HG03342 (cell line): Measurements from ENCODE around the gene MACROH2A1.
A peak's percentile ranks its signal among the peaks of the same experiment; 100 is the strongest.

ENCODE experiments used
- ATAC-seq: cut with Tn5 transposase; IDR thresholded peaks from one replicate; pipeline ENCODE4 v1.9.1; 2021; ENCODE audit warnings: mild to moderate bottlenecking, moderate library complexity; ENCODE audit not compliant: unreplicated experiment

The MACROH2A1 gene

GRCh38 chr5:135320718-135321484 lies 78.1 kb downstream of the MACROH2A1 start:
- no peak for ATAC-seq

DNA sequence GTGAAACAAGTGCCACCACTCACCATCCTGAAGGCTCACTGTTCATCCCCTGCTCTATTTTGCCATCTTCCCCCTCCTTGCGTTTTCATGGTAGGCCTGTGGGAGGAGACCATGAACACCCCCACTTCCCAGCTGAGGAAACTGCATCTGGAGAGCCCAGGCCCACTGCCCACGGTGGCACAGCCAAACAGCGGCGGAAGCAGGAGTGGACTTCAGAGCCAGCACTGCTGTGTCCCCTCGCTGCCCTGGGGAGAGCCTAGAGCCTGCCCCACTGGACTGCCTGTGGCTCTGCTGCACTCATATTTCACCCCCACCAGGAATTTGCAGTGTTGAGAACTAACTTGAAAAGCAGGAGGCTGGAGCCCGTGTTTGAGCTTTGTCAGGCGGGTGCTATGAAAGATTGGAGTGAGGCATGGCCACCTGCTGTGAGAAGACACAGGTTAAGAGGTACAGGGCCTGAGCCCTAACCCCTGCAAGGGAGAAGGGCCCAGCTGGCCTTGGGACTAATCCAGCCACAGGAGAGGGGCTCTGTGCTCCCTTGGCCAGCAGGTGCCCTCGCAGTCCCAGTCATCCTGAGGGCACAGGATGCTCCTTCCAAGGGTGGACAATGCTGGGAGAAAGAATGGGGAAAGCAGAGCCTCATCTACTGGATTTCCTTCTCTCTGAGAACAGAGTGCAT lies 79.0 kb downstream of the MACROH2A1 start:
- no peak for ATAC-seq

- ATAC-seq = no peak
These were observed 79.6 kb downstream of the MACROH2A1 start for GRCh38 chr5:135319458-135319857.

DNA sequence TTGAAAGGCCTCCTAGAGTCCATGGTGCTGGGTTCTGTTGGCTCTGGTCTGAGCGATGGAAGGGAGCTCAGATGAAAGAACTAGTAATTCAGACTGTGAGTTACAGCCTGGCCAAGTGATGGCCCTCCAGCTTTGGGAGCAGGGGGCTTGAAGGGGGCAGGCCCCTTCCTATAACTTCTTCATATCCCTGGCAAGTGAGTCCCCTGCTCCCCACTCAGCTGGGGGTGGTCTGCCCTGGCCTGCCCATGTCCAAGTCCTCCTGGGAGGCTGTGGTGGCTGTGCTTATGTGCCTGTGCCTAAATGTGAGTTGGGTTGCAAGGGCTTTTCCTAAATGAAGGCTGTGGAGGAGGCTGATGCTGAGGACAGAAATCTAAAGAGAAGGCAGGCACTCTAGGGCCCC lies 80.1 kb downstream of the MACROH2A1 start:
- ATAC-seq = no peak

DNA sequence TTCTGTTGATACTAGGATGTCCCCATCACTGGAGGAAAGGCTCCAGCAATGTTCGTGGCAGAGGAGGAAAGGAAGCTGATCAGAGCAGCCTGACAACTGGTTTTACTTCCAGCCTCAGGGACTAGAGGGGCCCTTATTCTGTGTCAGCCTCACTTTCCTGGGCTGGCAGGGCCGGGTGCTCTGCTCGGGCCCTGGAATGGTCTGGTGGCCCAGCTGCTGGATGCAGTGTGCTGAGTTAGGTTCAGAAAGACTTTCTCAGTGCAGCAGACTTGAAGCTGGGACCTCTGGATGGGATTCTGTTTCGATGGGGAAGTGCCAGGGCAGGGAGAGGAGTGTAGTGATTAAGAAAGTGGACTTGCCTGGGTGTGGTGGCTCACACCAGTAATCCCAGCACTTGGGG lies 81.0 kb downstream of the MACROH2A1 start:
- ATAC-seq = no peak

DNA sequence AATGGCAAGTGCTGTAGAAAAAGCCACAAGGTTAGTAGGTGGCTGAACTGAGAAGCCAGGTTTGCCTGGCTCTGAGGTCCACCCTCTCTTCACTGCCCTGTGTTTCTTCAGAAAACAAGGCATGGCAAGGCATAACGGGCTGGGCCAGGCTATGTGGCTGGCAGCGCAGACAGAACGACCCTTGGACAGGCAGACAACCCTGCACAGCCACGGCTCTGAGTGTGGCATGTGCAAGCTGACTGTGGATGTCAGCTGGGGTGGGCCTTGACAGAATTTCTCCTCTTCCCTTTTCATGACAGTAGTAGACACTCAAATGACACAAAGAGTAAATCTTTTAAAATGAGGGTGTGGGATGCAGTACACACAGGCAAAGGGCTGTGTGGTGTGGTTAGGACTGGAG lies 81.7 kb downstream of the MACROH2A1 start:
- no peak for ATAC-seq

- no peak for ATAC-seq
These were observed 83.6 kb downstream of the MACROH2A1 start for GRCh38 chr5:135315386-135315785.

- ATAC-seq = peak; percentile 28
These were observed 85.1 kb downstream of the MACROH2A1 start for GRCh38 chr5:135313946-135314345.

GRCh38 chr5:135313405-135313804 lies 85.6 kb downstream of the MACROH2A1 start:
- ATAC-seq = peak; percentile 48

- ATAC-seq = no peak
These were observed 86.6 kb downstream of the MACROH2A1 start for GRCh38 chr5:135312255-135312935.

DNA sequence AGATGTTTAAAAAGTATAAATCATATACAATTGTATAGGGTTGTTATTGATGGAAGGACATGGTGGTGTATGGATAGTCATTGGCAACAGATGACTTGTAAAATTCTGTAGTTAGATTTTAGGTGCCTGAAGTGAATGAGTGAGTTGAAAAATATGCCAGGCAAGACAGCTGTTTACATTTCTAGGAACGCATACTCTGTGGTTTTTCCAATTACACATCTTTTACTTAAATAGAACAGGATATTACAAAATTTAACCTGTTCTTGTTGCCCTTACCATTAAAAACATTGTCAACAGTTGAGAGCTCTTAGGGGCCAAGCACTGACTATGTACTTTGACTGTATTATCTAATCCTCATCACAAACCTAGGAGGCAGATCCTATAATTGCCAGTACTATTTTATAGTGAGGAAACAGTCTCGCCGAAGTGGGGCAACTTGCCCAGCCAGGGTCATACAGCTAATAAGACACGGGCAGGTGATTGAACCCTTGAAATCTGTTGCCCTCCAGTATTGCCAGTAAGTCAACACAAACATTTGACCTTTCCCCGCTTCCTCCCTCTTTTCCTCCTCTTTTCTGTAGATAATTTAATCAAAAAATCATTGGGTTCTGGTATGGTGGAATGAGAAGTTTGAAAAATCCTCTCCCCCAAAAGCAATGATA lies 88.6 kb downstream of the MACROH2A1 start:
- ATAC-seq = no peak

DNA sequence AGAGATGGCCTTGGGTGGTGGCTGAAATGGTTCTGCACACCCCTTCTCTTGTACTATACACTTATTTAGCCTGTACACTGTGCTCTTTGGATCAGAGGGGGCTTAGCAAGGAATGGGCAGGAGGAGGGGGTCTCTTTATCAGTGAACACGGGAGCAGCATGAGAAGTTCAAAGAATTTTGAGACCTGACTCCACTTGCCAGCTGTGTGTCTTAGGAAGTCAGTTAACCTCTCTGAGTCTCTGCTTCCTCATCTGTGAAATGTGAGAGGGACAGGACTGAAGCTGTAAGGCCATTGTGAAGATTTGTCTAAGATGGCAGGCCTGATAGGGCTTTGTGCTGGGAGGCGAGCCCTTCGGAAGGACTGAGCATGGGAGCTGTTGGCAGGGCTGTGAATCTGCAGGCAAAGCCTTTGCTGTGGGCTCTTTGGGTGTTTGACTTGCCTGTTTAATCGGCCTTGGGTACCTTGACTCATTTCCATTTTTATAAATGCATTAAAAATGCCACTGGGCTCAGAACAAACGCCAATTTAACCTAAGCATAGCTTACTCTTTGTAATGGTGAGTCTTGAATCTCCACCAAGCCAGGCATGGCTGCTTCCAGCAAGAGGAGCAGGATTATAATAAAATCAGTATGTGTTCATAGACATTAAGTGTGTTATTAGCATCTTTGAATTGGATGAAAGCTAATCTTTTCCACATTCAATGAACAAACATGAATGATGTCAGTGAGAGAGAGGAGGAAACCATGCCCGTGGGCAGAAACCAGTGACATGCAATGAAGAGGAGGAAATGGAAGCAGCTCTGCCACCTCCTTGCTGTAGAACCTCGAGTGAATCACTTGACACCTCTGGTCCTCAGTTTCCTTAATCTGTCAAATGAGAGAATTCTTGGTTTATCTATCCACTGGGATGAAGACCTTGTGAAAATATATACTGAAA lies 89.4 kb downstream of the MACROH2A1 start:
- no peak for ATAC-seq

- ATAC-seq = no peak
These were observed 90.3 kb downstream of the MACROH2A1 start for GRCh38 chr5:135308752-135309151.

DNA sequence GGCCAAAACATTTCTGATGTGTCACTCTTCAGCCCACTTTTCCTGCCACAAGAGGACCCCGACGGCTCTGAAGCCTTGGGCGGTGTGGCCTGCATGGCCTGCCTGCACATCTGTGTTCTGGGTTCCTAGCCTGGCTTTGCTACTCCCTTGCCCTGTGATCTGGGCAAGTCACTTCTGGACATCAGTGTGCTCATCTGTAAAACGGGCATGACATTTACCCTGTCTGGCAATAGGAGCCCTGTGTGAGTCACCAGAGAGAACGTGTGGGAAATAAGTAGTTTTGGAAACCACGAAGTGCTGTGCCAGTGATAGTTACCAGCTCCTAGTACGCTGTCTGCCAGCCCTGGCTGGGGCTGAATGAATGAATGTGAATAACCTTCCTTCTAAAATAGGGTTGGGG lies 90.8 kb downstream of the MACROH2A1 start:
- ATAC-seq = no peak

DNA sequence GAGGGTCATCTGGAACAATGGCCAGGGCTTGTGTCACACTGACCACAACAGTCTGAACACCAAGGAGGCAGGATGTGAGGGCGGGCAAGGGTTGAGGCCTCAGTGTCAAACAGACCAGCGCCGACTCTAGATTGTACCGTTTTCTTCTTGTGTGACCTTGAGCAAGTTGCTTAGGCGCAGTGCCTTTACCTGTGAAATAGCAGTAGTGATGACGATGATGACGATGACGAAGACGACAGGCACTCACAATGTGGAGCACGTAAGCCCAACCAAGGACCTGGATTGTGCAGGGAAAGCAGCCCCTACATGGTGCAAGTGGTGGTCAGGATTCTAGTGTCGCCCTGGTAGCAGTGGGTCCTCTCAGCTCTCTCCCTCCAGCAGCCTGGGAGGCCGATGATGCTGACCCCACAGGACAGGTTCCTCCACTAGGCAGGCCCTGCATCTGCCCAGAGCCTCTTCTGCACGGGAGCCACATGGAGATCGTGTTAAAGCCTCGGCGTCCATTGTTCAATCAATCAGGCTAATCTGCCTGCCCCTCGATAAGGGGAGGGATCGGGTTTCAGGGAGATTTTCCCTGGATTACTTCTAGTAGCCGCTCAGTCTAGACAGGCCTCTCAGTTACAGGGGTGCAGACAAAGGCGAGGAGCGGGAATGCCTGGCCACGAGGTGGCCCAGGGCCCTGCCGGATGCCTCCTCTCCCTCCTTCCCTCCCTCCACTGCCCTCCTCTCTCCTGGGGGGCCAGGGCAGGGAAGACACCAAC lies 91.7 kb downstream of the MACROH2A1 start:
- ATAC-seq = no peak

- no peak for ATAC-seq
These were observed 92.5 kb downstream of the MACROH2A1 start for GRCh38 chr5:135306557-135306956.

- ATAC-seq = no peak
These were observed 94.4 kb downstream of the MACROH2A1 start for GRCh38 chr5:135304352-135305221.

DNA sequence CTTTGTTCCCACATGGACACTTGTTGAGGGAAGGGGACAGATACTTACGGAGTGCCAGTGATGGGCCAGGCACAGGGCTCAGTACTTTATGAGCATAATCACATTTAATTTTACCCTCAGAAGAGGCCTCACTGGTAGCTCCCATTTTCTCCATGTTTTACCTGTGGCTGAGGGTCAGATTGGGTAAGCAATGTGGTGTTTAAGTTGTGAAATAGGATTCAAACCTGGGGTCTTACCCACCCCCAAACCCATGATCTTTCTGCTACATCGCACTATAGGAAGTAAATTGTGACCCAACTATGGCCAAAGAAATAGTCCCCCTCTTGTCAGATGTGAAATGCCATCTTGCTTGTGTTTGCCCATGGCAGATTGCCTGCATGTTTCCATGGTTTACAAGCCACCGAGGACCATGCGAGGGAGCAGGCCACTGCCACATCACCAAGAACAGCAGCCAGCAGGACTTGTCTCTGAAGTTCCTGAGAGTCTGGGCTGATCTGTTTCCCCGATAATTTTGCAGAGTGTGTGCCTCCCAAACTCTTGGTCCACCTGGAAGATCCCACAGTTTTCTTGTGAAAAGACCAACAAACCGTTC lies 95.4 kb downstream of the MACROH2A1 start:
- no peak for ATAC-seq
